Cardiac muscle cell (in vitro differentiated cells and primary cell): ENCODE results near the gene SPTSSA. TPM values are rescaled to one million over a fixed set of nuclear protein-coding genes. Genes with fewer than 3 reads are reported as not detected.

Experiments used
- polyA plus RNA-seq: library from polyadenylated mRNA; unstranded; fragments of >200 nt; fragmentation: Nextera tagmentation; extraction: Ambion mirVana; gene quantifications from 2 replicates; pipeline ENCODE4 v1.2.1, GENCODE V29; 2016
- total RNA-seq: library from RNA; depleted of rRNA; stranded (reverse); fragments of >200 nt; gene quantifications from 2 replicates; pipeline ENCODE4 v1.2.3, GENCODE V29; 2016

SPTSSA gene
- total and polyA plus RNA-seq, 2 experiments from 2014 or later = 12.5 to 38.0 TPM

Other genes with a start within 250 kb of the SPTSSA start
- 42.3 and 42.4 TPM in 2 replicates for gene EAPP, start 77.5 kb upstream of the SPTSSA start, total RNA-seq
- 53.2 and 72.3 TPM in 2 replicates for gene EAPP, start 77.5 kb upstream of the SPTSSA start, polyA plus RNA-seq
- 95.1 and 139 TPM in 2 replicates for gene SNX6, start 167.9 kb upstream of the SPTSSA start, total RNA-seq
- gene SNX6, start 167.9 kb upstream of the SPTSSA start, polyA plus RNA-seq = 83.1 and 108 TPM in 2 replicates